ENCODE results near the gene ADGRL3.

DNA sequence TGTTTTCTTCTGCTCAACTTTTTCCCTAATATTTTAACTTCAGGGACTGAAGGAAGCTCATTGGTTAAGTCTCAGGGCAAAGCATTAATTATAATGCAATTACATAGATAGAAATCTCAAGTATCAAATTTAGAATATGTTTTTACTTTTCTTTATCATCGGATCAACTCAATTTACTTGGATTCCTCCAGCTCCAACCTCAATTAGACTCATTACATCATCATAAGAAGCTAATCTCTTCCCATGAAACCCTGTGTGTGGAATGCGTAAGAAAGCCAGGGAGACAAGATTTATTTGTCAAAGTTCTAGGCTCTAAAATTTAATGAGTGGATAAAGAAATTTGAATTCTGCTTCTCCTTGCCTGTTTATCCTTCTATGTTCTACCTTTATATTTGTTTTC lies 918.4 kb downstream of the ADGRL3 start:
- TF ChIP-seq CTCF (IDR thresholded peaks at IDR 0.05), result no peak
- TF ChIP-seq POLR2AphosphoS5 (IDR thresholded peaks at IDR 0.05), result no peak
- no peak for TF ChIP-seq POLR2A (IDR thresholded peaks at IDR 0.05)
